Body of pancreas (tissue), 4 donors: ENCODE data around the gene ADCYAP1R1.

Experiments used
- CTCF ChIP-seq, 7 experiments: fragments of 450-650 bp in 4 of 7; fragments of 200-600 bp in 3 of 7; sonication (generic) in 3 of 7; IDR thresholded peaks; one replicate each; pipeline ENCODE4 v1.5.1; 2016 to 2019; ENCODE audit warnings: antibody characterized with exemption in 7 of 7
- POLR2A ChIP-seq, 3 donors: fragments of 450-650 bp; IDR thresholded peaks; one replicate each; pipeline ENCODE4 v1.6.1; 2016; ENCODE audit warnings: antibody characterized with exemption in 3 of 3, mild to moderate bottlenecking in 2 of 3

- TF ChIP-seq CTCF (IDR thresholded peaks at IDR 0.05) (no peak), POLR2A (IDR thresholded peaks at IDR 0.05) (no peak)
Measured at GRCh38 chr7:31022726-31023125, 29.4 kb upstream of the ADCYAP1R1 start.
